Activated CD8-positive, alpha-beta memory T cell treated with anti-CD3 and anti-CD28 coated beads, Interleukin-2, amount 50 U/mL, for 24 hours (primary cell): ENCODE data around the gene LRRK1.

Experiments used
- DNase-seq: peaks from one replicate; pipeline ENCODE4 v3.0.0-alpha.2; 2020; ENCODE audit errors: extremely low read depth

LRRK1 gene

DNA sequence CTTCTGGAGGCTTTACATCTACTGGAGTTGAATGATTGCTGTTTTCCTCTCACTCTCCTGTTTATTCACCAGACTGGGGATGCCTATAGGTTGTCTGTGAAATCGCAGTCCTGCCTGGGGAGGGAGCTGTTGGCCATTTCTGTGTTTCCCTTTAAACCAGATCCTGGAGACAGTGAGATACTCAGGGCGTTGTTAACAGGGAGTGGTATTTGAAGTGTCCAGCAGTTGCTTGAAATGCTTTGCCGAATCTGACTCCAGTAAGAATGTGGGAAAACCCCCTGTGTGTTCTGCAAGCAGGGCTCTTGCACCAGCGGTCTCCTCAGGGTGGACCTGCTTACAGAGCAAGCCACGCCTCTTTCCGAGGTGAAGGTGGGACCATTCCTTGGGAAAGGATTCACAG, 4.3 kb upstream of the LRRK1 start:
- no peak for DNase-seq

DNA sequence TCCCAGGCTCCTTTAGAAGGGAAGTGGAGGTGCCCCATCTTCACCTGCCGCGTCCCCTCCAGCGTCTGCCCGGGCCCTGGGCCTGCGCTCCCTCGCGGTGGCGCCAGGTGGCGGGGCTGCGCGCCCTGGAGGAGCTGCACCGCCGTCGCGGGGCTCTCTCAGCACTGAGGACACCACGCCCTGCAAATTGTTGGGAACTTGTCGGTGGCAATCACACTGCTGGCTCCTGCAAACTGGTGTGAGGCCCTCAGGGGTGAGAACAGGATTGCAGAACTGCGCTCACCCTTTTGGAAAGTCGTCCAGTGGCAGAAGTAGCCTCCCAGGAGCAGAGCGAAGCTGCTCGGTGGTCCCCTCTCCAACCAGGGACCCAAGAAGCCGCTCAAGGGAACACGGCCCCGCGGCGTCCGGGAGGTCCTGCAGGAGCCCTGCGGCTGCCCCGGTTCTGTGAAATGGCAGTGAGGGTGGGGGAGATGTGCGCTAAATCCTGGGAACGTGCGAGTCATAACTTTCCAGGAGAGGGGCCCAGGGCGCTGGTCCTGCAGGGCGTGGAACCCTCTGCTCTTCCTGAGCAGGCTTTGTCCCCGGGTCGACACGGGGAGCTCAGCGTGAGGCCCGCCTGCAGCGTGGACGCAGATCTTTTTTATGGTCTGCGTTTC, 995 bp upstream of the LRRK1 start:
- peak; percentile 15 for DNase-seq

DNA sequence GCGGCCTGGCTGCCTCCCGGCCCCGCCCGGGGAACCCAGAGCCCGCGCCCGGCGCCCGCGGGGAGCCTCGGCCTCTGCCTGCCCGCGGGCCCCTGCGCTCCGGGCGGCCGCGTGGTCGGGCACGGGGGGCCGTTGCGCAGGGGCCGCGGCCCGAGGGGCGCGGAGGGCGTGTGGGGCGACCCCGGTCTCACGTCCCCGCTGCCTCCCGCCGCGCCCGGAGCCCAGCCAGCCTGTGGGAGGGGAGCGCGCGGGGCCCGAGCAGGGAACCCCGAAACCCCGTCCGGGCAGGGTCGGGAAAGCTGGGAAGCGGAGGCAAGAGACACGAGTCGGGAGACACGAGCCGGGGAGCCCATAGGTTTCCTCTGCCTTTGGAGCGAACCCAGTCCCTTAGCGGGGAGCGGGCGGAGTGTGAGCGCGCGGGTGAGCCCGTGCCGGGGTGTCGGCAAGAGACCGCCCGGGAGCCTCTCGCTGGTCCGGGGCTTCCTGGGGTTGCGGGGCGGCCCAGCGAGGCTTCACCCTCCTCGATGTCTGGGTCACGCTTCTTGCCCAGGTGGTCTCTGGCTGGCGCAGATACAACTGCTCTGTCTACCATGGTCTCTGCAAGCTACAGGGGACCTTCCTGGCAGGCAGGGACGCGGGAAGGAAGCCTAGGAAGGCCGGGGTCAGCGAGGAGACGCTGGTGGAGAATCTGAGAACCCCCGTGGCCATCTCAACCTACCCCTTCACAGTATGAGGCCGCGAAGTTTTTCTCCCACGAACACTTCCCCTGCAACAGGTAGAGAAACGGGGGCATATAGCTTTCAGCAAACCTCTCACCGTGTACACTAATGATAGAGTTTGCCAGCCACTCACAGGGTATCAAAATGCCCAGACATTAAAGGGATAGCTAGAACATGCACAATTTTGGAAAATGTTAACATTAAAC, 586 bp downstream of the LRRK1 start:
- no peak for DNase-seq

DNA sequence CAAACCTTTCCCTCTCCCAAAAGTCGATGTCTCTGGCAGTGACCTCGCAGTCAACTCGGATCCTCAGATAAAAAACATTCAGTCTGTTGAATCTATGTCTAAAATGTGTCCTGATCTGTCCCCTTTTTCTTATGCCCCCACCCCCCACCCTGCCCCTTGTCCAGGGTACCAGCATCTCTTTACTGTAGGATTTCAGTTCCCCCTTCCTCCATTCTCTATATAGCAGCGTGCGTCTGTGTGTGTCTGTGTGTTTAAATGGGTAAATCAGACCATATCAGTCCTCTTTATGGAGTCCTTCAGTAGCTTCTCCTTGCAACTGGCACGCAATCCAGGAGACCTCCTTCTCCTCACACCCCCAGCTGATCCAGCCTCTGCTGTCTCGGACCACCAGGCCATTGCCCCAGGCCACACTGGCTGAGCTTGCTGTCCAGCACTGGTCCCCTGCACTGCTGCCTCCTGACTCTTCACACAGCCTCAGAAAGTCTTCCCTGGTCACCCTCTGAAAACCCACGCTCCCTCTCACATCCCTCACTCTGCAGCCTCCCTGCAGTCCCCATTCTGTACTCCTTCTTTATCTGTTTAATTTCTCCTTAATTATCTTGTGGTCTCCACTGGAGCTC, 1.5 kb downstream of the LRRK1 start:
- DNase-seq: no peak

DNA sequence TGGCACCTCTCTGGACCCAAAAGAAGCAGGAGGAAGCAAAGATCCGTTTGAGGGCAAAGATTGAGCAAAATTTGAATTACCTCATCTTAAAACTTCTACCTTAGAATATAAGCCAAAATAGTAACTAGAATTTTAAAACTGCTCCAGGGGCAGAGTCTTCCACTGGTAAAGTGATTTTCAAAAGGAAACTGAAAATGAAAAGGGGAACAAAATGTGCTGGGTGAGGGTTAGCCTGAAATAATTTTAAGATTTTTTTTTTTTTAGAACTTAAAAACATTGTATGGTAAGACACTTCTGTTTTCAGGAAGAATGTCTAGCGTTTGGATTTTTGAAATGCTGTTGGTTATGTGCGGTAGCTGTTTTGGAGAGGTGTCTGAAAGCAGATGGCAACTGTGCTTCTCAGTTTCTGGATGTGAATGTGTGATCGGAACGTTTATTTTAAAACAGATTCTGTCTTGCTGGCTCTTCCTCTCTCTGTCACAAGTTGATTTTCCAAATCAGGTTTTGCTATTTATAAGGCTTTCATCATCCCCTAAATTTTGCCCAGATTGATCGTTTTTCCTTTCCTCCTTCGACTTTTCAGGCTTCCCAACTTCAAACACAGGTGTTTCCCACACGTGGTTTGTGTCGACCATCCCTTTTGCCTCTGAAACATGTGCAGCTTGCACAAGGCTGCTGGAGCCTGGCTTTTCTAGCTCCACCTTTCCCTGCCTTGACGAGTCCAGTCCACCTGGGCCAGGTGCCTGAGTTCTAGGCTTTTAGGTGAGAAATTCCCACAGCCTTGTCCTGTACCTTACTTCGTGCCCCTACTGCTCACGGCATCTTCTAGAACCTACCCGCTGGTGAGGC, 3.3 kb downstream of the LRRK1 start:
- no peak for DNase-seq

DNA sequence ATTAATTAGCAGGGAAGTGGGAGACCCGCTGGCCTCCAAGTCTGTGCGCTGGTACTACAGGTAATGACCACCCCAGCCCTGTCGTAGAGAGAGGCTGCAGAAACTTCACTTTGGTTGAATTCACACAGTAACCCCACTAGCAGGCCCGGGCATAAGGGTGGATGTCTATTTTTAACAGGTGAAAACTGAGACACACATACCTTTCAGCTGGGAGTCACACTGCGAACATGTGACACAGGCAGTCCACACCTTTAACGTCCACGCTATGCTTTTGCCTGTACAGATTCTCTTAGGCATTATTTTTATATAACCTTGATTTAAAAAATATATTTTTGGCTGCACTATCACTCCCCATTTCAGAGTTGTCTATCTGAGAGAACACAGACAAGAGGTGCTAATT, 3.9 kb downstream of the LRRK1 start:
- DNase-seq: no peak

DNA sequence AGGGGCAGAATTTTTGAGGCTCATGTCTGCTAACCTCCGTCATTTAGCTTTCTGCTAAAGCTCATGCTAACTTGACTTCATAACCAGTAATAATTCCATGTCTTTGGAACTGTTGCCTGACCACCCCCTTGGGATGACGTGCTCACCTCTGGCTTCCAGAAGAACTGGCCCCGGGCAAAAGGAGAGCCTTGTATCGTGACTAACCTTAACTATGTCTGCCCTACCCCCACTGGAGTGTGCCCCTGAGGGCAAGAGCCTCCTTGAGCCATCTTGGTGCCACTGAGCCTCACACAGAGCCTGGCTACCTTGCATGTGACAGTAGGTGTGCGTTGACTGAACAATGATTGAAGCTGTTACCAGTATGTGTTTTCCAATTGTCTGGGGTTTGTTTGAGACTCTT, 4.7 kb downstream of the LRRK1 start:
- DNase-seq: no peak

DNA sequence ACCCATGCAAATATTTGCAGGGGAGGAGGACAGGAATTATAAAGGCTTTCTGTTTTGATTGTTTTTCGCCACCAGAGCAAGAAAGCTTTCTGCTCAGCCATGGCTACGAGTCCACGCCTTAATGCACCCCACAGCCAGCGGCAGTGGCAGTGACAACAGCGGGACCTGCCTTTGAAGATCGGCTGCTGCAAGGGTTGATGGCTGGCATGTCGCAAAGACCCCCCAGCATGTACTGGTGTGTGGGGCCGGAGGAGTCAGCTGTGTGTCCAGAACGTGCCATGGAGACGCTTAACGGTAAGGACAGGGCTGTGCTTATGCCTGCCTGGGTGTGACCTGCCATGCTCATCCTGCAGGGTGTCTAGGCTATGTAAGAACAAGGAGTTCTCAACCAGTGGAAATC, 5.3 kb downstream of the LRRK1 start:
- DNase-seq: no peak

DNA sequence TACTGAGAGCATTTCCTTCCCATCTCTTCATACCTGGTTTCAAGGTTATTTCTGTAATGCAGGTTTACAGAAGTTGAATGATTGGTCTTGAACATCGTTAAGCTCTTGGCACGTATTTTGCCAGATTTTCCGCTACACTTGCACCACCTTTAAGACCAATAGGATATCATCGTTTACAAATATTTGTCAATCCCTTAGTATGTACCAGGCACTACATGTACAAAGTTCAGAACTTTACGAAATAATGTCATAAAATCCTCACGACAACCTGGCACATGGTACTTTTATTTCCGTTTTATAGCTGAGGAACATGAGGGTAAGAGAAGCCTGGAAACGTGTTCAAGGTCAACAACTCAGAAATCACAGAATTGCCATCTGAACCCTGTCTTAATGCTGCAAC, 6.3 kb downstream of the LRRK1 start:
- no peak for DNase-seq

DNA sequence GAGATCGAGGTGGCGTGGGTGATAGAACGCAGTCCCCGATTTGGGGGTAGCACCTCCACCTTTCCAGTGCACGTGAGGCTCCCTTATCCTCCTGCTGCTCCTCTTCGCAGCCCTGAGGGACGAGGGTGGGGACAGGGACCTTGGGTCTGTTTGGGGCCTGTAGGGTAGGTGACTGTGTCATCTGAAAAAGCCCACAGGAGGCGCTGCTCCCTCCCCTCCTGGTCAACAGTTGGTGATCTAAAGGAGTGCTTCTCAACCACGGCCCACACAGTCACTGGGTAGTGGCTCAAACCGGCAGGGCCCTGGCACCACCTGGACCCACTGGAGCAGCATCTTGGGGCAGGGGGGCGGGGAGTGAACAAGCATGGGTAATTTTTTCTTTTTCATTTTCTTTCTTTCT, 7.1 kb downstream of the LRRK1 start:
- no peak for DNase-seq

DNA sequence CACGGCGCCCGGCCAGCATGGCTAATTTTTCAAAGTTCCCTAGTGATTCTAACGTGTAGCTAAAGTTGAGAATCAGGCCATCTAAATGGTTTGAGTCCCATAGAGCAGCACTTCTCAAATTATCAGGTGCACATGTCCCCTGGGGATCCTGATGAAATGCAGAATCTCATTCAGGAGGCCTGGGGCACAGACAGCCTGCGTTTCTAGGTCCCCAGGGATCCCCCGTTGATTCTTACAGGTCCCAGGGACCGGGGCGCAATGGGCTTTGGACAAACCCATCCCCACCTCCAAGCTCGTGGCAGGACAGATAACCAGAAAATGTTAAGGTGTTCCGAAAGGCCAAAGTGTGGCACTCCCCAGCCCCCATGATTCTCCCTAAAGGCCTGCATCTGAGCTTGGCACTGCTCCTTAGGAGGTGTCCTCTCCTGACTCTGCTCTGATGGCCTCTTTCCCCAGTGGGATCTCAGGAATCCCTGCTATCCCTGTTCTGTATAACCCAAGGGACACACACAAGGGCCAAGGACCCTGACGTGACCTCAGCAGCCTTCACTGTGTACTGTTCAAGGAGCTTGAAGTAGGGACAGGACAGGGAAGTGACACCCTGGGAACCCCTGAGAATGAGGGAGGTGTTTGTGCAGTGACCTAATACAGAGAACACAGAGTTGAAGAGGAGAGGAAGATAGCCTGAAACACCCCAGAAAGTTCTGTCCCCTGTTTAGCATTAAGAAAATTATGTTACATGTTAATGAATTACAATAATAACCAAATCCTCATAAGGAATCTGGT, 8.0 kb downstream of the LRRK1 start:
- DNase-seq: no peak

DNA sequence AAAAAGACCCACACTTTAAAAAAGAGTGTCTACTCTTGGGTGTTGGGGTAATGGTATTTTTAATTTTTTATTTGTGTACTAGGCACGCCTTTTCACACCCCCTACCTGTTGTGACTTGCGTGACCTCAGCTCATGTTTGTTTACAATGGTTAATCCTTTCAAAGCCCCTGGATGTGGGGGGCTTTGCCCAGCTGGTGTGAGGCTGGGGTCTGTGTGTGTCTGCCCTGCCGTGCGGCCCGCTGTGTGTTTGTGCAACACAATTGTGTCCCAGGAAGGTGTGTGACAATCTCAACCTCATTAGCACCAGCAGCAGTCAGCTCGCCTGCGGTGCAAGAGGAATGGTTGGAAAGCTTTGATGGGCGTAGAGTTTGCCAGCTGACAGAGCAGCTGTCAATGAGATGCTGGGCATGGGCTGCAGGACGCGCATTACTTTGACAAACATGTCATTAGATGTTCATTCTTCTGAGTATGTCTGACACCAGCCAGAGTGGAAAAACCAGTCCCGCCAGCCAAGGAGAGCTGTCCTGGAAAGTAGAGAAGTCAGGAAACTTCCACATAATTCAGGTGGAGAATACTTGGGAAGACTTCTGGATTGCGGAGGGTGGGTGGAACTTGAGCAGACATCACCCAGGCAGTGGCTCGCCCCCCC, 9.6 kb downstream of the LRRK1 start:
- DNase-seq: no peak

DNA sequence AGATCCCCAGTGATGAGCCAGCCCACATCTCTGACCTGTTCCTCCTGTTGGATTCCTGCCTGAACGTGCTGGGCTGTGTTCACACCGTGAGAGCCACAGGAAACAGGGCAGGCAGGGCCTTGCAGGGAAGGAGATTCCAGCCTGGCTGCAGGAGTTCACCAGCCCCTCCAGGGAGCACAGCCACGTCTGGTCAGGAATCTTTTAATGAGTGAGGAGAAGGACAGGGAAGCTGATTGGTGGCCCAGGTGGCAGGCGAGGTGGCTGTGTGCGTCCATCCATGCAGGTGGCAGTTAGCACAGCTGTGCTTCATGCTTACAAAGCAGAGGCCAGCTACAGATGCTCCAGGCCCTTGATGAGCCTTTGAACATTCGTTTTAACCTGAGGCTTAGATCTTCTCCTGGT, 10.5 kb downstream of the LRRK1 start:
- no peak for DNase-seq

DNA sequence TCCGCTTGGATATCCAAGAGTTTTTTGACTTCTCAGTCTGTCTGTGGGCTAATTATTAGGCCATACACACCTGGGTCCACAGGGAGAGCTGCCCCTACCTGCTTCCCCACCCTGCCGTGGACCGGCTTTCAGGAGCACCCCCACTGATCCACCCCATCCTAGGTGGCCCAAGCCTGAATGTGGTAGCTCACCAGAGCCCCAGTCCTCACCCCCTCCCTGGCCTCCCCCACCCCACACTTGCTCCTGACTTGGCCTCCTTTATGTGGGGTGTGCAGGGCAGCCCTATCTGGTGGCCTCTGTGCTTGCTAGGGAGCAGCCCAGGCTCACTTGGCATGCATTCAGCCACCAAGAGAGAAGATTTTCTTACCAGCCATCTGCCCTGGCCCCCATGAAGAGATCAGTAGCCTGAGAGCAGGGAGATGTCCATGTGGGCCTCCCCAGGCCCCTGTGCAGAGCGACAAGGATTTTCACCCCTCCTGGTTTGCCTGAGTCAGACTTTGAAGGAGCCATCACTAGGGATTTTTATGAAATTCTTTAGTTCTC, 11.2 kb downstream of the LRRK1 start:
- no peak for DNase-seq

DNA sequence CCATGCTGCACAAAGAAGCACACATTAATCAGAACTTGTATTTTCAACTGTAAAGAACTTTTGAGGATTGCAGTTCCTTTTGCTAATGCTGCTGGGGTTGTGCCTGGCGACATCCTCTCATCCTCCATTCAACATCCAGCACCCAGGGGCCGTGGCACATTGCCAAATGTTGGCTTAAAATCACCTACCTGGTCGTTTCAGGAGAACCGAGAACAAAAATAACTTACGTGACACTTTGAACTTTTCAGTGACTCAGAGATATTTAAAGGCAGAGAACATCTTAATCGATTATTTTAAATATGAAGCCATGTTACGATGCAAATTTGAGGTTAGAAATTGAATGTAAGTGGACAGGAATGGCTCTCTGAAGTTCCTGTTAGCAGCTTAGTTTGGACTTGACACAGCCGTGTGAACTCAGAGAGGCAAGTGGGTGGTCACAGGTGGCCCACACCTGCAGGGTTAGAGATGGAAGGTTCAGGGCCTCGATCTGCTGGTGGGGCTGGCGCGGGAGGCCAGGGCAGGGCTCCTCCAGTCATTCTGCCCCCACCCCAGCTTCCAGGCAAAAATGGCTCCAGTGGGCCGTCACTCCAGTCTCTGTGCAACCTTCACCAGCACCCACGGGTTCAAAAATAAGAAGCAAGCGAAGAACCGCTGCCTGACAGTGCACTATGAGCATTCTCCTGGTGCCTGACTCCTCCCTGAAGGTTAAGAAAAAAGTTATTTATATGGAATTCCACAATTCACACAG, 12.2 kb downstream of the LRRK1 start:
- no peak for DNase-seq

DNA sequence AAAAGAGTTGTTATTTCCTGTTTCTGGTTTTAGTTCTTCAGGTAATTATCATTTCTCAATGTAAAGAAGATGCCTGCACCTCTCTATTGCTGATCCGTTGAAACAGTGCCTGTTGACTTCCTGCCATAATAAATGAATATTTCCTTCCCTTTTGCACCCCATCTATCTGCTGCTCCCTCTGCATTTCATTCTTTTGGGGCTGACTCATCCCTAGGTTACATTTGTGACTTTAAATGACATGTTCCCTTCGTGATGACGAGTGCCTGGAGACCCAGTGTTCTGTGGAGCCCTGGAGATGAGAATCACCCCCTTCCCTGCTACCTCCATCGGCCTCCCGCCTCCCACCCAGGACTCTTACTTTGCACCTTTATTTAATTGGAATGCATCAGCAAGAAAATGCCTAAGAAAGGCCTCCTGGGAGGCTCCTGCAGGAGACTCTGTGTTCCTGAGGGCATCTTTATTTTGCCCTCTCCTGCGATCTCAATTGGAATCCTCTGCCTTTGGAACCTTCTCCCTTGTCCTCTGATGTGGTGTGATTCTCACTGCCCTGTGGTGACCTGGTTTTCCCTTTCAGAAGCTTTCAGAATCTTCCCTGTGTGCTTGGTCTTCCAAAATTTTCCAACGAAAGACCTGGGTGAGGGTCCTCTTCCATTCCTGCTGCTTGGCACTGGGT, 13.7 kb downstream of the LRRK1 start:
- no peak for DNase-seq

DNA sequence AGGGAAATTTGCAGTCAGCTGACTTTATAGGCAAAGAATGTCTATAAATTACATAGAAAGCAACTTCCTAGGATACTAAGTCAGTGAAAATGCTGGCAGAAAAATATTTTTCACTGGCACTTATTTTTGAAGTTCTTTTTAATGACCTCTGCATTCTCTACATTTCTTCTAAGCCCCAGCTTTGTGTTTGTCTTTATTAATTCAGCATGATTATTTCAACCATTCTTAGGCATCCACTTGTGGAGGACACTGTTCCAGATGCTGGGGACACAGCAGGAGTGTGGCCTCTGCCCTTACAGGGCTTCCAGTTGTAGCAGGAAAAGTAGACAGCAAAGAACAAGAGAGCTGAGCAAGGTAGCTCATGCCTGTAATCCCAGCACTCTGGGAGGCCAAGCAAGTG, 15.0 kb downstream of the LRRK1 start:
- no peak for DNase-seq

DNA sequence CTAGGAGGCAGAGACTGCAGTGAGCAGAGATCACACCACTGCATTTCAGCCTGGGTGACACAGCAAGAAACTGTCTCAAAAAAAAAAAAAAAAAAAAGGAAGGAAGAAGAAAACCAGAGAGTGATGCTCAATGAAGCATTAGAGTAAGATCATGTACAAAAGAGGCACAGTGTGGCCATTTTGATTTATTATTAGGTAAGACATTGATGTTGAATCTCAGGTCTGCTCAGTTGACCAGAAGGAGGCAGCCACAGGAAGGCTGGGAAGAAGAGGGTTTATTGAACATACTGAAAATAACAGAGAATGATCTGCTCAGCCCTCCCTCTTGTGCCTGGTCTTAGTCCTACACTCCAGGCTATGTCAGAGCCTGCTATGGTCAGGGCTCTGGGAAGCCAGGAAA, 15.6 kb downstream of the LRRK1 start:
- no peak for DNase-seq

DNA sequence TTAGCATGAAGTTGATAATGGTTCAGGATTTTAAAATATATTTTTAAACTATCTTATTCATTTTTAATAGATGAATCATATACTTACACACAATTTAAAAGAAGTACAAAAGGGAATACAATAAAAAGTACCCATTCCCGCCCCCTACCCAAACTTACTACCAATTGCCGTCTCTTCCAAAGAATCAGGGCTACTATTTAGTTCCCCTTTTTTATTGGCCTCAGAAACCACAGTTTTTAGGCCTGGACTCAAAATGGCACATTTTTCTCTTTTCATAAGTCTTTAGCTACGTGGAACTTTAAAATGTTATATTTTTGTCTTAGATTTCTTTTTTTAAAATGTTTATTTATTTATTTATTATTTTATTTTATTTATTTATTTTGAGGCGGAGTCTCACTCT, 18.0 kb downstream of the LRRK1 start:
- no peak for DNase-seq
